ENCODE data around the gene LRRK2. TPM values are rescaled to one million over a fixed set of nuclear protein-coding genes. Genes with fewer than 3 reads are reported as not detected.

Gene LRRK2
- total and polyA plus RNA-seq, 2 of the 13 experiments (the other 11 are each of a cell fraction or from before 2014, with no cell fraction given): not detected

- no peak overlapping the region for H3K27ac ChIP-seq (ENCODE audit: extremely low read length, insufficient read depth, low read length)
- ATAC-seq (no peak), FAIRE-seq (no peak), DNase-seq (ENCODE audit: low spot score) (no peak)
- no peak overlapping the region for H3K4me2 ChIP-seq (ENCODE audit: low read depth, low read length)
- no peaks in the 10 kb centered on the region for H3K9me3 ChIP-seq (ENCODE audit: low read length)
- H4K20me1 ChIP-seq (ENCODE audit: insufficient read depth, low read length): no peaks in the 10 kb centered on the region
- POLR2A ChIA-PET: no interaction called here
- no peak overlapping the region for H2AFZ ChIP-seq (ENCODE audit: low read length)
- WGBS (ENCODE audit: low lambda C conversion rate): 12% methylated on average over 5 of the region's 5 CpGs
- H3K4me1 ChIP-seq (ENCODE audit: insufficient read depth, low read length): no peaks in the 10 kb centered on the region
- intact Hi-C loops (cut with micrococcal nuclease; ENCODE audit: unreplicated experiment) (no loop called here), in situ Hi-C loops (cut with HindIII; ENCODE audit: extremely low pct_ligation_motif_present, low pct_unique_long_range_greater_than_20kb) (no loop called here)
- H3K79me2 ChIP-seq (ENCODE audit: insufficient read depth, low read length): no peaks in the 10 kb centered on the region
- H3K4me3 ChIP-seq (replicated peaks in 1 of 3; ENCODE audit: insufficient read depth in 1 of 3, low read depth in 2 of 3, low read length in 3 of 3): no peak overlapping the region
- no TSS peak for BruUV-seq (replicated peaks)
- no peaks in the 10 kb centered on the region for H3K27me3 ChIP-seq (ENCODE audit: control insufficient read depth in 1 of 2, insufficient read depth in 2 of 2, low read length in 2 of 2)
- H3K9ac ChIP-seq (ENCODE audit: insufficient read depth, low read depth, low read length): no peak overlapping the region
- CTCF ChIA-PET (ENCODE audit: low intra/inter-chr PET ratio, low total read pairs): no interaction called here
- H3K36me3 ChIP-seq (replicated peaks in 1 of 2; ENCODE audit: control insufficient read depth in 1 of 2, insufficient read depth in 2 of 2, low read length in 2 of 2): no peaks in the 10 kb centered on the region
- TF ChIP-seq BCLAF1 (IDR thresholded peaks at IDR 0.05) (no peak), TERF1 (CRISPR knock-in tag; IDR thresholded peaks at IDR 0.05) (no peak), ATF1 (CRISPR knock-in tag; IDR thresholded peaks at IDR 0.05) (no peak), SKI (IDR thresholded peaks at IDR 0.05; ENCODE audit: partially characterized antibody) (no peak), HDAC6 (IDR thresholded peaks at IDR 0.05; ENCODE audit: low read depth, low read length) (no peak), POGK (CRISPR knock-in tag; conservative IDR thresholded peaks at IDR 0.05) (no peak), ZNF83 (CRISPR knock-in tag; IDR thresholded peaks at IDR 0.05; ENCODE audit: borderline replicate concordance) (no peak), ZFP37 (CRISPR knock-in tag; IDR thresholded peaks at IDR 0.05; ENCODE audit: borderline replicate concordance) (no peak), ZNF816 (CRISPR knock-in tag; IDR thresholded peaks at IDR 0.05; ENCODE audit: borderline replicate concordance) (no peak), JUND (CRISPR knock-in tag; IDR thresholded peaks at IDR 0.05) (no peak), RBM22 (optimal IDR thresholded peaks at IDR 0.05; ENCODE audit: low read length) (no peak), RAD21 (CRISPR knock-in tag; IDR thresholded peaks at IDR 0.05) (no peak), ZNF124 (CRISPR knock-in tag; IDR thresholded peaks at IDR 0.05) (no peak), NCOA2 (CRISPR knock-in tag; IDR thresholded peaks at IDR 0.05) (no peak), TOE1 (CRISPR knock-in tag; IDR thresholded peaks at IDR 0.05) (no peak)
- TF ChIP-seq, protein P1, sequence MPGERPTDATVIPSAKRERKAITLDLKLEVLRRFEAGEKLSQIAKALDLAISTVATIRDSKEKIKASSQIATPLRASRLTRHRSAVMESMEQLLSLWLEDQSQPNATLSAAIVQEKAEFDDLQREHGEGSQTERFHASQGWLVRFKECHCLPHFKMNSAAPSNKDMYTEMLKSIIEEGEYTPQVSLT (CRISPR knock-in tag; IDR thresholded peaks at IDR 0.05; ENCODE audit: borderline replicate concordance, low read depth): no peak
Measured at GRCh38 chr12:40376533-40377267, 151.9 kb downstream of the LRRK2 start.
